Urinary bladder (tissue), 4 donors: Measurements from ENCODE around the gene NUDT21. TPM values are rescaled to one million over a fixed set of nuclear protein-coding genes. Genes with fewer than 3 reads are reported as not detected.
A peak's percentile ranks its signal among the peaks of the same experiment; 100 is the strongest.

ENCODE experiments used
- DNase-seq: peaks from one replicate; pipeline ENCODE4 v3.0.0-alpha.2; 2015; ENCODE audit errors: extremely low spot score
- H3K27ac ChIP-seq: one replicate; pipeline ENCODE4 v1.5.1; 2013; ENCODE audit warnings: low read depth, mild to moderate bottlenecking, moderate library complexity
- H3K36me3 ChIP-seq: one replicate; pipeline ENCODE4 v1.6.1; 2013; ENCODE audit warnings: mild to moderate bottlenecking, moderate library complexity; ENCODE audit not compliant: insufficient read depth
- H3K4me1 ChIP-seq: one replicate; pipeline ENCODE4 v1.6.1; 2013; ENCODE audit warnings: mild to moderate bottlenecking, moderate library complexity; ENCODE audit not compliant: insufficient read depth
- H3K4me3 ChIP-seq: one replicate; pipeline ENCODE4 v1.5.1; 2013; ENCODE audit warnings: low read depth, low read length
- WGBS: extraction: QIAGEN DNeasy Blood & Tissue Kit; methylation state at CpG from one replicate; pipeline ENCODE4 v1.1.7; 2013; 5-methylcytosine and 5-hydroxymethylcytosine counted together
- polyA plus RNA-seq: library from polyadenylated mRNA; stranded (reverse); fragments of 200-250 nt; gene quantifications from one replicate; pipeline ENCODE4 v1.2.3, GENCODE V29; 2013
- total RNA-seq: library from RNA; depleted of rRNA; stranded (reverse); fragments of >200 nt; gene quantifications from one replicate; pipeline ENCODE4 v1.2.3, GENCODE V29; 2014
- donor health status: healthy with polysubstance abuse.
- donor health status: healthy.

Gene NUDT21
- total and polyA plus RNA-seq, 2 donors = 47.3 to 144 TPM

DNA sequence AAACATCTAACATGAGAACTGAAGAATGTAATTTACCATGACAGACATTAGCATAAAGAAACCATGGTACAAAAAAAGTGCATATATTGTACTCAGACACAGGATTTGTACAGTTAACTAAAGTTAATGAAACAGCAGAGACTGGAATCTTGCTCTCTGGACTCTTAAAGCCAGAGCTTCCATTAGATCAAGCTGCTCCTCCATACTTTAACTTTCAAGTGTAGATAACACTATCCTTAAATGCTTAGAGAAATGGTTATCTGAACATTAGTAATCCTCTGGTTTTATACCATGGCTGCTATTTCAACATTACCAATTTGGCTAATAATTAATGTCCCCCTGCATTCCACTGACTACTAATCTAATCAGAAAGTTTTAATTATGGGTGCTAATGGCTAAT lies 3.1 kb downstream of the NUDT21 start:
- Histone ChIP-seq H3K27ac (no peak overlapping the region), H3K36me3 (peaks cover 2% of the 10 kb centered on the region), H3K4me1 (peaks cover 3% of the 10 kb centered on the region), H3K4me3 (no peak overlapping the region)
- DNase-seq = no peak

DNA sequence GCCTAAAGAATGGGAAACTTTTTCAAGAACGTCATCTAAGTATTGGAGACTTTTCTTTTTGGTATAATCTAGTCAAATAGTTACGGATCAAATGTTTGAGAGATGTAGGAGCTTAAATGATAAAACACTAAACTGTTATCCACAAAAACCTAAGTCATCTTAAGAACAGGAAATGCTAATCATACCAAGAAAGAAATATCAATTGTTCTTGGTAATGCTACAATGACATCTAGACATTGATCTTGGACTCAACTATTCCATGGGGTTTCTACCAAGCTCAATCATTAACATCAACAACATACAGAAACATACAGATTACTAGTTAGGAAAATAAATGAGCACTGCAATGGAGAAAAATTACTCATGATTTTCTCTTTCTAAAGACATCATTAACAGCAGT lies 3.8 kb downstream of the NUDT21 start:
- H3K27ac ChIP-seq = no peak overlapping the region
- 59% methylated on average over 2 of the region's 2 CpGs for WGBS
- no peak overlapping the region for H3K4me3 ChIP-seq
- H3K4me1 ChIP-seq = peaks cover 3% of the 10 kb centered on the region
- DNase-seq = no peak
- H3K36me3 ChIP-seq = peaks cover 2% of the 10 kb centered on the region

DNA sequence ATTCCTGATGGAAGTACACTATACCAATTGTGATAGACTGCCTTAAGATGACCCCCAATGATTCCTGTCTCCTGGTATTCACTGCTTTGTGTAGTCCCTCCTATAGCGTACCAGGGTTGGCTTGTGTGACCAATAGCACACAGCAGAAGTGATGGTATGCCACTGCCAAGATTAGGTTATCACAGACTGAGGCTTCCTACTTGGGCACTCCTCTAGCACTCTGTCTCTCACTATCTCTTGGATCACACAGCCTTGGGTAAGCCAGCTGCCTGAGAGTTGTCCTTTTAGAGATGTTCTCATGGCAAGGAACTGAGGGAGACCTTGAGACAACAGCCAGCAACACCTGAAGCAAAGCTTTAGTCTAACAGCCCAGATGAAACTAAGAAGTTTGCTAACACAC lies 13.1 kb downstream of the NUDT21 start:
- Histone ChIP-seq H3K36me3 (no peaks in the 10 kb centered on the region), H3K4me3 (no peak overlapping the region), H3K4me1 (no peaks in the 10 kb centered on the region), H3K27ac (no peak overlapping the region)
- DNase-seq = no peak
- 97% methylated on average over 1 of the region's 1 CpG for WGBS

GRCh38 chr16:56436258-56436657 lies 14.9 kb downstream of the NUDT21 start:
- Histone ChIP-seq H3K36me3 (no peaks in the 10 kb centered on the region), H3K4me1 (no peaks in the 10 kb centered on the region), H3K27ac (no peak overlapping the region), H3K4me3 (no peak overlapping the region)
- no peak for DNase-seq

DNA sequence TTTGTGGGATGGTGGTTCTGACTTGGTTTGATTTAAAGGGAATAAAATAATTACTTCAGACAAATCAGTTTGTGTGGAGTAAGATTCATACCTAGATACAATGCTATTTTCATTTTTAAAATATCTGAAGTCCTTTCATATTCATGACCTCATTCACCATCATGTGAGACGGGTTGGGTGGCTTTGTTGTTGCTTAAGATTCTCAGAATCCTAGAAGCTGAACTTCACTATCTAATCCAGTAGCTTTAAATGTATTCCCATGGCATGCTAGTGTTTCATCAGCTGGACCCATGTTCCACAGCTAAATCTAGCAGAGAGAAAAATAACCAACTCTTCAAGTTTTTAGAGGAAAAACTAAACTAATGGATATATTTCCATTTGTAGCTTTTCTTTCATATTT lies 23.0 kb downstream of the NUDT21 start:
- Histone ChIP-seq H3K4me1 (no peaks in the 10 kb centered on the region), H3K4me3 (no peak overlapping the region), H3K27ac (peak overlapping the region; percentile 2), H3K36me3 (no peaks in the 10 kb centered on the region)
- WGBS = 77% methylated on average over 1 of the region's 1 CpG
- DNase-seq = no peak

GRCh38 chr16:56426585-56426984 lies 24.5 kb downstream of the NUDT21 start:
- WGBS = 90% methylated on average over 4 of the region's 4 CpGs
- Histone ChIP-seq H3K4me1 (no peaks in the 10 kb centered on the region), H3K27ac (peak overlapping the region; percentile 18), H3K36me3 (no peaks in the 10 kb centered on the region), H3K4me3 (no peak overlapping the region)
- no peak for DNase-seq

GRCh38 chr16:56425439-56425832 lies 25.7 kb downstream of the NUDT21 start, which contains the start of gene AMFR:
Gene AMFR, minus strand, starts transcription at chr16:56425545. Its CDS starts 218 bp downstream, at chr16:56425327.
- no peaks in the 10 kb centered on the region for H3K4me1 ChIP-seq
- DNase-seq = no peak
- peak within 1 kb of the TSS; percentile 100 for H3K4me3 ChIP-seq
- under 1% methylated on average over 57 of the region's 57 CpGs for WGBS
- H3K36me3 ChIP-seq = no peaks in the 10 kb centered on the region
- H3K27ac ChIP-seq = peak within 1 kb of the TSS; percentile 91

- Histone ChIP-seq H3K4me1 (no peaks in the 10 kb centered on the region), H3K36me3 (no peaks in the 10 kb centered on the region), H3K27ac (peak overlapping the region; percentile 91), H3K4me3 (peak overlapping the region; percentile 100)
- no peak for DNase-seq
- under 1% methylated on average over 79 of the region's 79 CpGs for WGBS
These were observed 26.2 kb downstream of the NUDT21 start for GRCh38 chr16:56424791-56425438.

GRCh38 chr16:56424404-56424764 lies 26.7 kb downstream of the NUDT21 start:
- Histone ChIP-seq H3K4me1 (no peaks in the 10 kb centered on the region), H3K36me3 (no peaks in the 10 kb centered on the region), H3K4me3 (peak overlapping the region; percentile 100), H3K27ac (no peak overlapping the region)
- 1% methylated on average over 16 of the region's 16 CpGs for WGBS
- DNase-seq = no peak

DNA sequence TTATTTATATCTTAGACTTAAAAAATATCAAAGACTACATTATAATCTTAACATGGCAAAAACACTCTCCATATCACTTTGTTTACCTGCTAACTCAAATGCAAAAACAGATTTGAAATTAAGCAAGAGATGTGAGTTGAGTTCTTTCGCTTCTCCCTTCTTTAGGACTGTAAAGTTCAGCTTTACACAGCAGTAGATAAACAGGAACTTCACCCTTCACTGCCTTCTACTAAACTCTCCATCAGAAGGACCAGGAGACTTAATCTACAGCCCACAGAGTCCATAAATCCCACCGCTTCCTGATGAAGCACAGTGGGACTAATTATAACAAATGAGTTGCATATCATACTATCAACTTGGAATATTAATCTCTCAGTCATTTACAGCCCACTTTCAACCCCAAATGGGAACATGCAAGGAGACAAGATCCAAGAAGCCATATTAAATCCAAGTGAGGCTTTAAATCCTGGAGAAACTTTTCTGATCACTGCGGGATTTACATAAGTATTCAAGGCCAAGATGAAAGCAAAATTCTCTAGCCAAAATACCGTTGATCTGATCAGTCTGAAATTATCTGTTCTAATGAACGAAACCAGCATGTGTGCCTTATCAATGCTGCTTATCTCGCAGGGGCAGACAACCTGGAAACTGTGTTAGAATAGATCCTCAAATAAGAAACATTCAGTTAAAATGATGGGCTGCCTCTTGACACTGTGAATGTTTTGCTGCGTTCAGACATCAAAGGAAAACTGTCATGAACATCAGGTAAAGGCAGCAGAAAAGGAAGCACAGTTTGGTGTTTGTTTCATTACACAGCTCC lies 27.3 kb downstream of the NUDT21 start:
- 25% methylated on average over 7 of the region's 7 CpGs for WGBS
- no peaks in the 10 kb centered on the region for H3K36me3 ChIP-seq
- peak overlapping the region; percentile 18 for H3K27ac ChIP-seq
- DNase-seq = no peak
- H3K4me3 ChIP-seq = peak overlapping the region; percentile 100
- H3K4me1 ChIP-seq = no peaks in the 10 kb centered on the region

- 68% methylated on average over 4 of the region's 4 CpGs for WGBS
- Histone ChIP-seq H3K27ac (no peak overlapping the region), H3K36me3 (no peaks in the 10 kb centered on the region), H3K4me1 (no peaks in the 10 kb centered on the region), H3K4me3 (no peak overlapping the region)
- no peak for DNase-seq
These were observed 28.2 kb downstream of the NUDT21 start for GRCh38 chr16:56422896-56423441.

GRCh38 chr16:56421976-56422669 lies 29.0 kb downstream of the NUDT21 start:
- Histone ChIP-seq H3K36me3 (no peaks in the 10 kb centered on the region), H3K4me3 (no peak overlapping the region), H3K4me1 (no peaks in the 10 kb centered on the region), H3K27ac (no peak overlapping the region)
- DNase-seq = no peak
- 86% methylated on average over 5 of the region's 5 CpGs for WGBS

DNA sequence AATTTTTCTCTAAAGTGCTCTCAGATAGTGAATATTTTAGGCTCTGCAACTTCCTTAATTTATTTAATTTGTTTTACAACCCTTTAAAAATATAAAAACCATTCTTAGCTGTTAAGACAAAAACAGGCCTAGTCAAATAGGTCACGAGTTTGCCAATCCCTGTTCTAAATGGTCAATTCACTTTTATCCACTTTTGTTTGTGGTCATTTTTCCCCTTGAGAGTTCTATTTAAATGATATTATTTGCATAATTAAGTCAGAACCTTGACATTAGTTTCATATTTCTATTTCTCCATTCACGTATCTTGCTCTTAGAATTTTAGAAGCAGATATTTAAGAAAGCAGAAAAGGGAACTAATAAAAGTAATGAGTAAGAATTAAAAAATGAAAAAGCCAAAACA lies 29.8 kb downstream of the NUDT21 start:
- no peak overlapping the region for H3K4me3 ChIP-seq
- H3K27ac ChIP-seq = no peak overlapping the region
- 96% methylated on average over 2 of the region's 2 CpGs for WGBS
- no peaks in the 10 kb centered on the region for H3K4me1 ChIP-seq
- H3K36me3 ChIP-seq = no peaks in the 10 kb centered on the region
- no peak for DNase-seq

- no peak for DNase-seq
- no peak overlapping the region for H3K27ac ChIP-seq
- no peaks in the 10 kb centered on the region for H3K4me1 ChIP-seq
- no peaks in the 10 kb centered on the region for H3K36me3 ChIP-seq
- no peak overlapping the region for H3K4me3 ChIP-seq
These were observed 30.5 kb downstream of the NUDT21 start for GRCh38 chr16:56420613-56421012.
